ENCODE measurements around the gene ADD3. TPM values are rescaled to one million over a fixed set of nuclear protein-coding genes. Genes with fewer than 3 reads are reported as not detected.

ADD3 gene
- polyA plus RNA-seq, 3 donors, result 94.8 to 126 (median 111) TPM

DNA sequence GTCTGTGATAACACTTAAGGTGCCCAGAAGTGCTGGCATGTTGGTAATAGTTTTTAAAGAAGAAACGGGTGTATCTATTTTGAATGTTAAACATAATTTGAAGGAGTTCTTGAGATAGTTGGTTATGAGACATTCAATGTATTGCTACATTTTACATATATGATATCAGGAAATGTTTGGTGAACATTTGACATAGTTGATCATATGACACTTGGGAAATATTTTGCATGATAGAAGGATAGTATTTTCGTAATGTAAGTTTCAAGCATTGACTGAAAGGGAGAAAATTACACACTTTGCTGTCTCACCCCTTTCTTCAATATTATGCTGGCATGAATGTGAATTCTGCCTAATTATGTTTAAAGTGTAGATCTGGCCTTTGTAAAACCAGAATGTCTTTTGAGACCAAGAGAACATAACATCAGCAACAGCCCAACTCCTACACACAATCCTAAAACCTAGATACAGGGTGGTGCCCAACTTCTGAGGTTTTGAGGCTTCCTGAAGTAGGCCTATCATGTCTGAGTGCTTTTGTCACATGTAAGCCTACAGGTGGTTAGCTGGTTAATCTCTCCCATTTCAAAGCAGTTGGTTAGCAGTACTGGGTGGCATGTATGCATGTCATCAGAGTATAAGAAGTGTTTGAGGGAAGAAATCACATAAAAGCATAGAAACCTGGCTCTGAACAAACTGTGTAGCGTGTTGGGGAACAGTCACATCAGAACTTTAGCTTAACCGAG lies 2.1 kb downstream of the ADD3 start:
- TF ChIP-seq, protein P1, sequence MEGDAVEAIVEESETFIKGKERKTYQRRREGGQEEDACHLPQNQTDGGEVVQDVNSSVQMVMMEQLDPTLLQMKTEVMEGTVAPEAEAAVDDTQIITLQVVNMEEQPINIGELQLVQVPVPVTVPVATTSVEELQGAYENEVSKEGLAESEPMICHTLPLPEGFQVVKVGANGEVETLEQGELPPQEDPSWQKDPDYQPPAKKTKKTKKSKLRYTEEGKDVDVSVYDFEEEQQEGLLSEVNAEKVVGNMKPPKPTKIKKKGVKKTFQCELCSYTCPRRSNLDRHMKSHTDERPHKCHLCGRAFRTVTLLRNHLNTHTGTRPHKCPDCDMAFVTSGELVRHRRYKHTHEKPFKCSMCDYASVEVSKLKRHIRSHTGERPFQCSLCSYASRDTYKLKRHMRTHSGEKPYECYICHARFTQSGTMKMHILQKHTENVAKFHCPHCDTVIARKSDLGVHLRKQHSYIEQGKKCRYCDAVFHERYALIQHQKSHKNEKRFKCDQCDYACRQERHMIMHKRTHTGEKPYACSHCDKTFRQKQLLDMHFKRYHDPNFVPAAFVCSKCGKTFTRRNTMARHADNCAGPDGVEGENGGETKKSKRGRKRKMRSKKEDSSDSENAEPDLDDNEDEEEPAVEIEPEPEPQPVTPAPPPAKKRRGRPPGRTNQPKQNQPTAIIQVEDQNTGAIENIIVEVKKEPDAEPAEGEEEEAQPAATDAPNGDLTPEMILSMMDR (IDR thresholded peaks at IDR 0.05), result no peak
- Mint-ChIP-seq H3K27me3 (ENCODE audit: low read depth in 3 of 3) (peaks cover 0 to 1% (median 0%) of the 10 kb centered on the region in 3 donors), H3K27ac (peak overlapping the region; percentile 55 to 83 (median 79)), H3K36me3 (peaks cover 9 to 15% of the 10 kb centered on the region in 2 donors), H3K9me3 (no peaks in the 10 kb centered on the region), H3K4me1 (peaks cover 49% of the 10 kb centered on the region), H3K4me3 (peak overlapping the region in 1 of 2 donors; percentile 97)
- peak overlapping the region in 1 of 2 donors; percentile 86 for H3K27ac ChIP-seq (ENCODE audit: low read depth in 1 of 2, low read length in 2 of 2)
- WGBS (ENCODE audit: insufficient coverage), result 80% methylated on average over 1 of the region's 4 CpGs
- H2AFZ ChIP-seq (ENCODE audit: insufficient read depth, low read depth, low read length, poor library complexity, severe bottlenecking), result no peak overlapping the region
- peak overlapping the region; percentile 88 for H3K9ac ChIP-seq (ENCODE audit: insufficient read depth, low read length, poor library complexity, severe bottlenecking)
- peaks cover 4% of the 10 kb centered on the region for H4K20me1 ChIP-seq (ENCODE audit: insufficient read depth, low read length)
- peak overlapping the region; percentile 83 to 93 (median 90) for H3K4me3 ChIP-seq (replicated peaks in 1 of 3; ENCODE audit: low read depth in 2 of 3, low read length in 3 of 3)
- peaks cover 25 to 43% of the 10 kb centered on the region in 2 donors for H3K4me1 ChIP-seq (ENCODE audit: control insufficient read depth in 1 of 2, insufficient read depth in 2 of 2, low read length in 2 of 2)
- no peak for DNase-seq
- H3K9me3 ChIP-seq (replicated peaks in 1 of 2; ENCODE audit: control insufficient read depth in 1 of 2, insufficient read depth in 1 of 2, low read length in 2 of 2), result no peaks in the 10 kb centered on the region
- H3K27me3 ChIP-seq (ENCODE audit: control insufficient read depth in 2 of 2, insufficient read depth in 2 of 2, low read length in 2 of 2), result no peaks in the 10 kb centered on the region
- intact Hi-C loops (cut with micrococcal nuclease), result loop anchor here (5.0 to 10.0 kb wide), 5 partner anchors 57 to 88 kb away; partner anchors contain the start of gene XPNPEP1 (in 1 of the 2)
- peak overlapping the region; percentile 95 for H3K4me2 ChIP-seq (replicated peaks; ENCODE audit: extremely low read depth, low read length, poor library complexity, severe bottlenecking)
- no peaks in the 10 kb centered on the region for H3K36me3 ChIP-seq (replicated peaks in 1 of 2; ENCODE audit: control insufficient read depth in 1 of 2, insufficient read depth in 2 of 2, low read length in 2 of 2)
- H3K79me2 ChIP-seq (ENCODE audit: insufficient read depth, low read length), result peaks cover 70% of the 10 kb centered on the region

DNA sequence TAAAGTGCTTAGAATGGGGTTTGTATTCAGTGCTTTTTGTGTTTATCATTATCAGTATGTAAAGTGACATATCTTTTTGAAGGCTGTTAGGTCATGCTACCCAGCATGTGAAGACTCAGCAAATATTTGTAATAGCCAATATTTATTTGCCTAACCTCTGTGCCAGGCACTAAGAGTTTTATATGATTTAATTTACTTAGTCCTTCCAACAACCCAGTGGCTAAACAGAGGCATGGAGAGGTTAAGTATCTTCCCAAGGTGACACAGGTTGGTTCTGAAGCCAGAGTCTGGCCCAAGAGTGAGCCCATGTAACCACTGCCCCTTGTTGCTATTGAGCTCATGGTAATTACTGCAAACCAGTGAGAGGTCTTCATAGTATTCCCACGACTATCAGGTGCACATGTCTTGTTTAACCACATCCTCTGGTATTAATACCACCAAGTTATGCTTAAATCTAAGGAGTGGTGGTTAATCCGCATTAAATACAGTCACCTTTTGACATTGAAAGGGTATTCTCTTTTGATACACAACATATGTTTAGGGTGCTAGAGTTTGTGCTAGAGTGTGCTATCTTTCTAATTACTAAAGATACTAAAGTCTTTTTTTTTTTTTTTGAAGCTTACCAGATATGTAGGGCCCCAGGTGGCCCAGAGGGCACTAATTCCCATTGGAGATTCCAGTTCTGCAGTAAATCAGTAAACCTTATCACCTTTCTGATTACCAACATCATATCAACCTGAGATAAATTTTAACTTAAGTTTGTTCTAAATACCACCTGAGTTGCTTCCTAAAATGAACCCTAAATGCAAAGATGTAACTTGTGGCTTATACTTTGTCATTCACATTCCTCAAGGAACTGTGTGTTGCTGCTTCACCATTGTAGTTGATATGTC lies 2.9 kb downstream of the ADD3 start:
- Mint-ChIP-seq H3K9me3 (no peaks in the 10 kb centered on the region), H3K4me3 (peak overlapping the region in 1 of 2 donors; percentile 97), H3K27ac (peak overlapping the region in 1 of 7 donors; percentile 83), H3K27me3 (ENCODE audit: low read depth in 3 of 3) (peaks cover 0 to 1% (median 0%) of the 10 kb centered on the region in 3 donors), H3K4me1 (peaks cover 49% of the 10 kb centered on the region), H3K36me3 (peaks cover 11 to 15% of the 10 kb centered on the region in 2 donors)
- H3K36me3 ChIP-seq (replicated peaks in 1 of 2; ENCODE audit: control insufficient read depth in 1 of 2, insufficient read depth in 2 of 2, low read length in 2 of 2), result no peaks in the 10 kb centered on the region
- H3K79me2 ChIP-seq (ENCODE audit: insufficient read depth, low read length), result peaks cover 78% of the 10 kb centered on the region
- no peaks in the 10 kb centered on the region for H3K27me3 ChIP-seq (ENCODE audit: control insufficient read depth in 2 of 2, insufficient read depth in 2 of 2, low read length in 2 of 2)
- peak overlapping the region in 1 of 2 donors; percentile 86 for H3K27ac ChIP-seq (ENCODE audit: low read depth in 1 of 2, low read length in 2 of 2)
- H3K9me3 ChIP-seq (replicated peaks in 1 of 2; ENCODE audit: control insufficient read depth in 1 of 2, insufficient read depth in 1 of 2, low read length in 2 of 2), result no peaks in the 10 kb centered on the region
- H2AFZ ChIP-seq (ENCODE audit: insufficient read depth, low read depth, low read length, poor library complexity, severe bottlenecking), result no peak overlapping the region
- WGBS (ENCODE audit: insufficient coverage), result no CpG with 5 or more reads among the region's 2 CpGs
- no peak for DNase-seq
- H3K9ac ChIP-seq (ENCODE audit: insufficient read depth, low read length, poor library complexity, severe bottlenecking), result no peak overlapping the region
- intact Hi-C loops (cut with micrococcal nuclease), result loop anchor here in 1 of 2 donors (5.0 kb wide), 1 partner anchor 57 kb away; no protein-coding TSS in a partner anchor
- peaks cover 4% of the 10 kb centered on the region for H4K20me1 ChIP-seq (ENCODE audit: insufficient read depth, low read length)
- peak overlapping the region in 2 of 3 experiments; percentile 12 to 90 for H3K4me3 ChIP-seq (replicated peaks in 1 of 3; ENCODE audit: low read depth in 2 of 3, low read length in 3 of 3)
- H3K4me2 ChIP-seq (replicated peaks; ENCODE audit: extremely low read depth, low read length, poor library complexity, severe bottlenecking), result peak overlapping the region; percentile 95
- TF ChIP-seq, protein P1 (IDR thresholded peaks at IDR 0.05), result no peak
- peaks cover 25 to 43% of the 10 kb centered on the region in 2 donors for H3K4me1 ChIP-seq (ENCODE audit: control insufficient read depth in 1 of 2, insufficient read depth in 2 of 2, low read length in 2 of 2)

All from CD14-positive monocyte (primary cell).